ENCODE measurements around the gene F13A1.
"Not testable (repeated sequence)": the region's sequence is repeated elsewhere in the genome, so short reads cannot be mapped to it uniquely, and the experiment has no call there.

Gene F13A1

DNA sequence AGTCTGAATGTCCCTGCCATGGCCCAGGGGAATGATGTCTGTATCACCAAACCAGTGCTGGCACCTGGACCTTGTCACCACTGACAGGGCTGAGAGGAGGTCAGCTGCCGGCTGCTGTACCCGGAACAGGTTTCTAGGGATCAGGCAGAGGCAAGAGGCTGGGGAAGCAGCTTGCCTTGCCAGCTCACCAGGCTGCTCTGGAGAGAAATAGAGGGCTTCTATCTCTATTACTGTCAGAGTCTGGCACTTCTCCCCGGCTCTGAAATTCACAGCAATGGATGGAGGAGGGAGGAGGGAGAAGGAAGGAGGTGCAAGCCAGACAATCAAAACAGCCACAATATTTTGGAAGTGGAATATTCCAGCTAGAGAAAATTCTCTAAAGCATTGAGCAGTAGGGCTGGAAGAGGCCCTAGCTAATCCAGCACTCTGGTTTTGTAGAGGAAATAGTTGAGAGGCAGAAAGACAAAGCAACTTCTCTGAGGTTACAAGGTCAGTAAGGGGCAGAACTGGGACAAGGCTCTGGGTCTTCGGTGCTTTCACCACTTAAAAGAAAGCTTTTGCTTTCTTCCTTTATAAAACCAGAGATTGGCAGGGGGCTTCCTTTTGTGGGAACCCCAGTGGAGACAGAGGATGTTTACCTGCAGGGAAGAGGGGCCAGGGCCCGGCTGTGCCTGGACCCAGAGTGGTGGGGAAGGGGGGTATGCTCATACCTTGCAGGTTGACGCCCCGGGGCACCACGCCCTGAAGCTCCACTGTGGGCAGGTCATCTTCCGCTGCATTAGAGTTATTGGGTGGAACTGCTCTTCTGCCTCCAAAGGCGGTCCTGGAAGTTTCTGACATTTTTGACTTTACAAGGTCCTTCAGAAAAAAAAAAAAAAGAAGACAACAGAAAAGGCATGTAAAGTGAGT, 2.4 kb downstream of the F13A1 start:
- no peak for DNase-seq

DNA sequence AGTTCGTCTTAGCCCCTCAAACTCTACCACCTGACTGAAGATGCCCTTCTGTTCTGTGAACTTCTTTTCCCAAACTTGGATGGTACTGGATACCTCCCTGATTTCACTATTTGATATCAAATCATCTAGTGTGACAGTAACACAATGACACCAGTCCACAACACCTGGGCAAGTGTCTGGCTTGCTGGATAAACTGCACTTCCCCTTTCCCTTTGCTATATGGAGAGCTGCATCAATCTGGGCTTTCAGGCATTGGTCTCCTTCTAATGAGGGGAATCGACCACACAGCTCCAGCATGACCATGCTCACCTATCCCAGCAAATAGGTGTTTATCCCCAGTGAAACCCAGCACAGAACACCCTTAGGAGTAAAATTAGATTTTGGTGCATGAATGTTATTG, 3.1 kb downstream of the F13A1 start:
- no peak for DNase-seq

- peak; percentile 54 for DNase-seq
These were observed 4.8 kb downstream of the F13A1 start for GRCh38 chr6:6315660-6316059.

DNA sequence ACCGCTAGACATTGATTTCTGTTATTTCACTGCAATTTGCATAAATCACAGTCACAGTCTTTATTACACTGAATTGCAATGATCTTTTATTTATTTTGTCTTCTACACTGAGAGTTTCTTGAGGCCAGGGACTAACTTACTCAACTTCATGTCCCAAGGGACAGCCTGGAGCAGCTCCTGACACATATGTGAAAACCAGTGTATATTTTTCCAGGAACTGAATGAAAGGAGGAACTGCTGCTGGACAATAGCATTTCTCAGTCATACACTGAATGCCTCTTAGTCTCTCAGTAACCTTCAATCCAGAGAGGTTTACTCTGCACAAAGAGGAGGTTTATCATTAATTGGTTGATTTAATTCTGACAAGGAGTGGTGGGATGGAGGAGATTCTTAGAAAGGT, 5.9 kb downstream of the F13A1 start:
- no peak for DNase-seq

DNA sequence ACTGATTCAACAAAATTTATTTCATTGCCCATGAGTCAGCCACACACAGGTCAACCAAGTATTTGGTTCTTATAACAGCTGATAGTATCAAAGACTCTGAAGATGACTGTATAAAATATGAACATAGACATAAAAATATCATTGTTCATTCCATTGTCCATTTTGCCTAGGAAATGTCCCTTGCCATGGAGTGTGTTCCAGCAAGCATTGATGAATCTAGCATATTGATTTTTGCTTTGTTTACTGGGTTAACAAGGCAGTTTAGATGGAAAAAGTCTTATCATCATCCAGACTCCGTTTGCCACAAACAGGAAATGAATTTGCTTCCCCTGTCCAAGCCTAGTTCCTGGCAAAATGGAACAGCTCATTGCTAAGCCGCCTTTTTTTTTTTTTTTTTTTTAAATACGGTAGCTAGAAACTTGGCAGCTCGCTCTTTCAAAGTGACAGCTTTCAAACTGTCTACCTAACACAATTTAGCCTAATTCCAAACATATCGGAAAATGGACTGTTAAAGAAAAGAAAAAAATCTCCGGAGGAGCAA, 7.5 kb downstream of the F13A1 start:
- DNase-seq: no peak

DNA sequence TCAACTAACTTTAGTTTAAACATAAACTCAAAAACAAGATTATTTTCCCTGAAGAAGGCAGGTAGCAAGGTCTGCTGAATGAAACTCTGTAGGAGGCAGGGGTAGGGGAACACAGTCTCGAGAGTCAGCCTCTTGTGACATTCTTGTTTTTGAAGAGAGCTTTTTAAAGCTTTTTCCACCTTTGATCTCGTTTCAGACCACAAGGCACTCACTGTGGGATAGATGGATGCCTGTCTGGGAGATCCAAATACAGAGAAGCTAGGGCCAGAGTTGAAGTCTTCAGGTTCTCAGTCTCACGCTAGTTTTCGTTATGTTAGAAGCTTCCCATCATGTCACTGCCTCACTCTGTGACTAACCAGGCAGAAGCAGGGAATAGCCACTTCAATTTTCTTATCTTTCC, 14.9 kb downstream of the F13A1 start:
- DNase-seq: no peak

DNA sequence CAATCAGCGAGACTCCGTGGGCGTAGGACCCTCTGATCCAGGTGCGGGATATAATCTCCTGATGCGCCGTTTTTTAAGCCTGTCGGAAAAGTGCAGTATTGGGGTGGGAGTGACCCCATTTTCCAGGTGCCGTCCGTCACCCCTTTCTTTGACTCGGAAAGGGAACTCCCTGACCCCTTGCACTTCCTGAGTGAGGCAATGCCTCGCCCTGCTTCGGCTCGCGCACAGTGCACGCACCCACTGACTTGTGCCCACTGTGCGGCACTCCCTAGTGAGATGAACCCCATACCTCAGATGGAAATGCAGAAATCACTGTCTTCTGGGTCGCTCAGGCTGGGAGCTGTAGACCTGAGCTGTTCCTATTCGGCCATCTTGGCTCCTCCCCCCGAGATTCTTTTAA, 20.1 kb downstream of the F13A1 start:
- DNase-seq: not testable (repeated sequence)

- DNase-seq: no peak
These were observed 27.1 kb downstream of the F13A1 start for GRCh38 chr6:6293317-6293716.

DNA sequence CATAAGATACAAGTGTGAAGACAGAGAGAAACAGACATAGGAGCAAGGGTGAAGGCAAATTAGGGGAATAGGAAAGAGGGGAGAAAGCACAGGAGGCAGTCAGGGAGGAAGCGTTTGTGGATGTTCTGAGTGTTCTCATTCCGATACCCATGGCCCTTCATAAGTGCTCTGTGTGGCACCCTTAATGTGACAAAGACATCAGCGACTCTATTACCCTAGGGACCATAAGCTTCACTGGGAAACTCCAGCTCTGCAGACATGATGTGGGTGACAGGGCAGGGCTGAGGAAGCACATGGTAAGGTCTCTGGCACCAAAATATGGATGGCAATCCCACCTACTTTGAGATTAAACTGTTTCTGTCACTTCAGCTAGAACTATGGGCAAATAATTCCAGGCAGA, 33.0 kb downstream of the F13A1 start:
- DNase-seq: no peak

- no peak for DNase-seq
These were observed 34.8 kb downstream of the F13A1 start for GRCh38 chr6:6285679-6286078.

- DNase-seq: no peak
These were observed 36.1 kb downstream of the F13A1 start for GRCh38 chr6:6284221-6284966.

GRCh38 chr6:6283746-6284145, 36.7 kb downstream of the F13A1 start:
- DNase-seq: no peak

DNA sequence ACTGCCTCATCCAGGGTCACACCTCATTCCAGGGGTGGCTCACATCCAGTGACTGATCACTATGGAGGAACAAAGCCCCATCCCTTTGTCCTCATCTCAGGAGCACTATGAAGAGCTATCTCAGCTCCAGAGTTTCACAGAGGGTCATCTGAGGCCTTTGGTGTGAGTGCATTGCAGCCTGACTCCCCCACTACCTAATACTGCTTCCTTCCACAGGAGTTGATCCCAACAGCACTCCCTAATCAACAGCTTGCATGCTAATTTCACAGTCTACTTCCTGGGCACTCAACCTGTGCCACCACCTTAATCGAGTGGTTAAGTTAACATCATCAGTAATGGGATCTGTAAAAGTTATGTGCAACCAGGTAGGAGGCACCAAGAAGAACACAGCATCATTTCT, 37.7 kb downstream of the F13A1 start:
- DNase-seq: no peak

DNA sequence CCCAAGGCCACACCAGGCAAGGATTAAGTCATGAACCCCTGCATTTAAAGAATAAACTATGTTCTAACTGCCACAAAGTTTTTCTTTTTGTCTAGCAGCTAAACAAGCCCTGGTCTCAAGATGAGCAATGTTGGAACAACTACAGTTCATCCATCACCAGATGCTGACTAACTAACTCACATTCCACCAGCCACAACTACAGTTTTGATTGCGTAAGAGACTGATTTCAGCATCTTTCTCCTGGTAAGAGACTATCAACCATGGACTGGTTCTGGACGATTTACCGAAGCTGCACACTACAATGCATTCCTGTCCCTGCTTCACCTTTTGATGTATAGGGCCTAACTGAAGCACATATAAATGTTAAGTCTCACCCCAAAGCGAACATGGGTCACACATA, 43.0 kb downstream of the F13A1 start:
- no peak for DNase-seq

GRCh38 chr6:6270948-6271535, 49.4 kb downstream of the F13A1 start:
- DNase-seq: no peak

GRCh38 chr6:6260196-6260722, 60.2 kb downstream of the F13A1 start:
- DNase-seq: no peak

DNA sequence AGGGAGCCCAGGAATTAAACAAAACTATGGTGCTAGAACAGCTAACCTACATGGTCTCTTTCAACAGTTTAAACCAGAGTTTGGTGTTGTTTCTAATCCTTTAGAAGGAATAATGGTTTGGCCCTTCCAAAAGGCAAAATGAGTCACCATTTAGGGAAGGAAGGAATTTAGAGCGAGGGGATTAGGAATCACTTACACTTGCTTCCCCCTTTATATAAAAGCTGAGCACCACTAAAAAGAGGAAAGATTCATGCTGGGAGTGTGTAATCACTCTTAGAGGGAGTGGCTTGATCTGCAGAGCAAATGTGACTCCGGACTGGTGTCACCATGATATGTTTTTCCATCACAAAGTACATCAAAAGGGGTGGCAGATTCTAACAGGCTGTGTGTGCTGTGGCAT, 63.6 kb downstream of the F13A1 start:
- DNase-seq: no peak

DNA sequence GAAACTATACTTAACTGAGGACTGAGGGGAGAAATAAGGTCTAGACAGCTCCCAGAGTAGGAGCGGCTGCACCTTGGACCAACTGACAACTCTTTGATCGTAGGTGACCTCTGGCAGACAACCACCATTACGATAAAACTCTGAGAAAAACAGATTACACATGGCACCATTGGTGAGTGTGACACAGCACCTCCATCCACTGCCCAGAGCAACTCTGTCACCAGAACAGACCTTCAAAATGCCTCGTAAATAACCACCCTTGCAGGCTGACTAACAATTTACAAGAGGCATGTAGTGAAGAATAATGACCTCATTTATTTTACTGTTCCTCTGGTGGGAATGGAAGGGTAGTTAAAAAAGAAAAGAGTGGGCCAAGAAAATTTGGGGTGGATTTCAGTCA, 64.2 kb downstream of the F13A1 start:
- no peak for DNase-seq

DNA sequence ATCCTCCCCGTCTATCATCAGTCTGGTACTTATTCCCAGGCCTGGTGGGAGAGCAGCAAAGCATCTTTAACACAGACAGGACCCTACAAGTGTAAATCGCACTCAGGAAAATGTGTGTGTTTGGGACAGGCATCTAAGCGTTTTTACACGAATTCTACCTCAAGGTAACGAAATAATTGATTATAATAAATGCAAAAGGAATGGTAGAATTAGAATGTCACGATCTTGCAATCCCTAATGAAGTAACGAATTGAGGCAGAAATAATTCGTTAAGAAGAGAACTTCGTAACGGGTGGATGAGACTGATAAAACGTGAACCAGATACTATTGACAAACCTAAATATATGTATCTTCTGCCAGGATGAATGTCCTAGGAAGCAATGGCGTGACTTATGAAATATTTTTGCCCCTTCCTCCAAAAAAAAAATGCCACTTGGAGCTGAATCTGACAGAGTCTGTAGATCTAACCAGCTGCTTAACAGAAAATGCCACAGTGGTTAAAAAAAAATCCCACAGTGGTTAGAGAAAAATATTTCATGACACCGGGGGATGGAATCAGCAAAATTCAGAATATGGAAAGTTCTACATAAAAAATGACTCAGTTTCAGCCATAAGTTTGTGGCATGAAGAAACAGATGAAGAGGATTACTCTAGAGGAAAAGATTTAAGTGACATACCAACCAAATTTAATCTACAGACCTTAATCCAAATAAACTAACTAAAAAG, 68.7 kb downstream of the F13A1 start:
- DNase-seq: no peak

DNA sequence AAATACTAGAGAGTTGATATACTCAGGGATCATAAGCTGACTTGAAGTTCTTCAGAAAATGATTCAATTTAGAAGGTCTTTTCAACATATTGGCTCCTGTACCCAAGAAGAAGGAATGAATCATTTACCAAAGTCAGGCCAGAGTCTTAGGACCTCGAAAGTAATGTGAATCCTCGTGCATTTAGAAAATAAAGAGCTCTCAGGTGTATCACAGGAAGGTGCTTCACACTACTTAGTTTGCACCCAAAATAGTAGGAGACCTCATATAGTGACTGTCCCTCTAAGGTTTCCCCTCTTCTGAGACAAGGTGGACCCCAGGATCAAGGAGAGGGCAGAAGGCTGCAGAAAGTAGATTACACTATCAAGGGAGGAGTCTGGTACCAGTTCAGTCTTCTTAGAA, 71.8 kb downstream of the F13A1 start:
- no peak for DNase-seq

DNA sequence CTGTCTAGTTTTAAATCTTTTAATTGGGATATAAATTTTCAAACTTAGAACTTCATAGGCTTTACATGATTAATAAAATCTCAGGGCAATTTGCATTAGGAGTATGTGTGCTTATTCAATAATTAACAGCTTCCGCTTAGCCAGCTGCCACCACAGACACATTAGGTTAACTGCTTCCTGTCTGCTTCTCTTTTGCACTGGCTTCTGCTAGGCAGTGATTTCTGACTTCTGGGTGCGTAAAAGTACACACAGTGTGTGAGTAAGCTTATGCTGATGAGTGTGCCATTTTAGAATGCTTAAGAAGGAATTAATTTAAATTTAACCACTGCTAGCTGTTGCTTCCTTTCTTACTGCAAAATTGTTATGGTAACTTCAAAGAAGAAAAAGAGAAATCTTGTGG, 73.9 kb downstream of the F13A1 start:
- DNase-seq: no peak

DNA sequence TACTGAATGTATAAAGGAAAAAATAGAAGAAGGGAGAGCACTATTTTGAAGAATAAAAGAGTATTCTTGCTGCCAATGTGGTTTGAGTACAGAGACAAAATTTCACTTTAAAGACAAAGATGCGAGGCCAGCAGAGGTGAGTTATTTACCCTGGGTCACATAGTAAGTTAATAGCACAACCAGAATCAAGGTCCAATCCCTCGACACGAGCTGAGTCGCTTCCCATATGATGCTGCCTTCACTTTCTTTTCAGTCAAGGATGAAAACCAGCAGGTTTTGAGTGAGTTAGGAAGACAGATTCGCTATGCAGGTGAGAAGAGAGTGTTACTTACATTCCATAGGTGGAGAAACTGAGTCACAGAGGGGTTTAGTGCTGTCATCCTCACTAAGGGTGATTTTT, 75.8 kb downstream of the F13A1 start:
- DNase-seq: no peak

GRCh38 chr6:6243846-6244245, 76.6 kb downstream of the F13A1 start:
- DNase-seq: no peak
